Kidney epithelial cell (primary cell): ENCODE measurements around the gene KRT82. TPM values are rescaled to one million over a fixed set of nuclear protein-coding genes. Genes with fewer than 3 reads are reported as not detected.

Experiments
- DNase-seq: peaks from one replicate; pipeline ENCODE4 v3.0.0-alpha.2; 2010; ENCODE audit warnings: low read depth
- H3K27me3 ChIP-seq: 2 replicates; pipeline ENCODE4 v1.6.0; 2011; ENCODE audit warnings: low read length; ENCODE audit not compliant: control insufficient read depth, insufficient read depth
- H3K36me3 ChIP-seq: 2 replicates; pipeline ENCODE4 v1.5.1; 2011; ENCODE audit warnings: low read length; ENCODE audit not compliant: control insufficient read depth, insufficient read depth
- H3K4me3 ChIP-seq: 2 replicates; pipeline ENCODE4 v1.5.1; 2011; ENCODE audit warnings: low read depth, mild to moderate bottlenecking, control low read depth, low read length
- total RNA-seq: library from RNA; depleted of rRNA; stranded (reverse); fragments of >200 nt; gene quantifications from 2 replicates; pipeline ENCODE4 v1.2.3, GENCODE V29; 2015
- TF ChIP-seq, protein P1 (sequence below): IDR thresholded peaks from 2 replicates; pipeline ENCODE4 v1.5.1; 2011; ENCODE audit warnings: mild to moderate bottlenecking, moderate library complexity, low read length, control low read depth, inconsistent platforms; ENCODE audit not compliant: insufficient read depth, poor library complexity, severe bottlenecking

KRT82 gene
- total RNA-seq, 1 donor from 2014 or later, result not detected

DNA sequence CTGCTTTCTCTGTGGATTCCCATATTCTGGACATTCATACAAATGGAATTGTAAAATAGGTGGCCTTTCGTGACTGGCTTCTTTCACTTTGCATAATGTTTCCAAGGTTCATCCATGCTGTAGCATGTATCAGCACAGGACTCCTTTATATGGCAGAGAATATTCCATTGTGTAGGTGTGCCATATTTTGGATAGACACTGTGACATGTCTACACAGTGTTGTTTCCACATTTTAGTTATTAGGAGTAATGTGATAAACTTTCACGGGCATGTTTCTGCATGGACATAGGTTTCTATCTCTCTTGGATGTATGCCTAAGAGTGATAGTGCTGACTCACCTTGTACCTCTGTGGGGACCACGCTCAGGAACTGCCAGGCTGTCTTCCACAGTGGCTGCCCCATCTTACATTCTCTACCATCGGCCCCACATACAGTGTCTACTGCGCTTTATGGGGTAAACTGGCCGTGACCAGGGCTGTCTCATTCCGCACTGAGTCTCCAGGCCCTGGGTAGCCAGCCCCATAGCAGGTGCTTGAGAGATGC, 13.6 kb downstream of the KRT82 start:
- H3K4me3 ChIP-seq, result no peak overlapping the region
- H3K36me3 ChIP-seq, result no peaks in the 10 kb centered on the region
- TF ChIP-seq, protein P1, sequence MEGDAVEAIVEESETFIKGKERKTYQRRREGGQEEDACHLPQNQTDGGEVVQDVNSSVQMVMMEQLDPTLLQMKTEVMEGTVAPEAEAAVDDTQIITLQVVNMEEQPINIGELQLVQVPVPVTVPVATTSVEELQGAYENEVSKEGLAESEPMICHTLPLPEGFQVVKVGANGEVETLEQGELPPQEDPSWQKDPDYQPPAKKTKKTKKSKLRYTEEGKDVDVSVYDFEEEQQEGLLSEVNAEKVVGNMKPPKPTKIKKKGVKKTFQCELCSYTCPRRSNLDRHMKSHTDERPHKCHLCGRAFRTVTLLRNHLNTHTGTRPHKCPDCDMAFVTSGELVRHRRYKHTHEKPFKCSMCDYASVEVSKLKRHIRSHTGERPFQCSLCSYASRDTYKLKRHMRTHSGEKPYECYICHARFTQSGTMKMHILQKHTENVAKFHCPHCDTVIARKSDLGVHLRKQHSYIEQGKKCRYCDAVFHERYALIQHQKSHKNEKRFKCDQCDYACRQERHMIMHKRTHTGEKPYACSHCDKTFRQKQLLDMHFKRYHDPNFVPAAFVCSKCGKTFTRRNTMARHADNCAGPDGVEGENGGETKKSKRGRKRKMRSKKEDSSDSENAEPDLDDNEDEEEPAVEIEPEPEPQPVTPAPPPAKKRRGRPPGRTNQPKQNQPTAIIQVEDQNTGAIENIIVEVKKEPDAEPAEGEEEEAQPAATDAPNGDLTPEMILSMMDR, result no peak
- DNase-seq, result no peak
- H3K27me3 ChIP-seq, result peaks cover 17% of the 10 kb centered on the region

DNA sequence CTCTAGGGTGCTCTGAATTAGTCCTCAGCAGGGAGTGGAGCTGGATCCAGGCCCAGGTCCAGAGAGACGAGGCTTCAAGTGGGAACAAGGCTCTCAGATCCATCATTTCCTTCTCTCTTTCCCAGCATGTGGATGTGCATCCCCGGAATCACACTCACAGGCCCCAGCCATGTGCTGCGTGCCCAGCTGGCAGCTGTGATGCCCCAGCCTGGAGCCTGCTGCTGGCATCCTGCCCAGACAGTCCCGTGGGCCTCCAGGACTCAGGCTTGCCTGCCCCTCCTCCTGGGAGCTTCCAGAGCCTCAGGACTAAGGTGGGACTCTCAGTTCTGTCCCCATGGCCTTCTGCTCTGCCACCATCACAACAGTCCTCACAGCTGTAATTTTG, 14.5 kb downstream of the KRT82 start:
- TF ChIP-seq, protein P1, result no peak
- Histone ChIP-seq H3K27me3 (peaks cover 17% of the 10 kb centered on the region), H3K4me3 (no peak overlapping the region), H3K36me3 (no peaks in the 10 kb centered on the region)
- DNase-seq, result no peak

DNA sequence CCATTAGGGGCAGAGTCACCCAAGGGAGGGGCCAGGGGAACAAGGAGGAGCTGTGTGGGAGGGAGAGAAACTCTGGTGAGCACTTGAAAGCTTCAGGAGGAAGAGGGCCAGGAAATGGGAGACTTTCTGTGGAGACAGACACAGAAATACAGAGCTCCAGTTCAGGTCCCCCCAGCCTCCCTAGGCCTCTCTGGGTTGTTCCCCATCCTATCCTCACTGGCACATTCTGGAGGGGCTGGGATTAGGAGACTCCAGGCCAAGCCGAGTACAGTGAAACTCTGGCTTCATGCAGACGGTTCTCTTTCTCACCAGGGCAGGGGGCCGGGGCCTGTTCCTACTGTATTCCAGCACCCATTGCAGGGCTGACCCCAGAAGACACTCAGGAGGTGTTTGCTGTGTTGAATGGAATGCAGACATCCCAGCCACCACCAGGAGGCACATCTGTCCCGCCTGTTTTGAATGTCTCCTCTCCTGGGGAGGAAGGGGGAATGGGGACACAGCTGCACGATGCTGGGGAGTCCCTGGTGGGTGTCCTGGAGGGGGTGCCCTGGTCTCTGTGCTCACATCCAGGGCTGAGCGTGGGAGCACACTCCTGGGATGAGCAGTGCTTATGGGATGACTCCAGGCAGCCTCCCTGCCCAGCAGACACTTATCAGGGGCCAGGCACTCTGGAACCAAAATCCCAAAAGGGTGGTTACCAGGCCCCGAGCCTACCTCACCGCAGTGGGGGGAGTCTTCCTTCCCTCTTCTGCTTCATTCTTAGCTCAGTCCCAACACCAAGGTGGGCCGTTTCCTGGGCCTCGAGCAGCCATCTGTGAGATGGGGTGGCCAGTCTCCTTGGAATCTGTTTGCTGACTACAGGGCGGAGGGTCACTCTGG, 15.2 kb downstream of the KRT82 start:
- H3K27me3 ChIP-seq, result peaks cover 17% of the 10 kb centered on the region
- no peak for DNase-seq
- H3K36me3 ChIP-seq, result no peaks in the 10 kb centered on the region
- TF ChIP-seq, protein P1, result peak; percentile 56
- no peak overlapping the region for H3K4me3 ChIP-seq

DNA sequence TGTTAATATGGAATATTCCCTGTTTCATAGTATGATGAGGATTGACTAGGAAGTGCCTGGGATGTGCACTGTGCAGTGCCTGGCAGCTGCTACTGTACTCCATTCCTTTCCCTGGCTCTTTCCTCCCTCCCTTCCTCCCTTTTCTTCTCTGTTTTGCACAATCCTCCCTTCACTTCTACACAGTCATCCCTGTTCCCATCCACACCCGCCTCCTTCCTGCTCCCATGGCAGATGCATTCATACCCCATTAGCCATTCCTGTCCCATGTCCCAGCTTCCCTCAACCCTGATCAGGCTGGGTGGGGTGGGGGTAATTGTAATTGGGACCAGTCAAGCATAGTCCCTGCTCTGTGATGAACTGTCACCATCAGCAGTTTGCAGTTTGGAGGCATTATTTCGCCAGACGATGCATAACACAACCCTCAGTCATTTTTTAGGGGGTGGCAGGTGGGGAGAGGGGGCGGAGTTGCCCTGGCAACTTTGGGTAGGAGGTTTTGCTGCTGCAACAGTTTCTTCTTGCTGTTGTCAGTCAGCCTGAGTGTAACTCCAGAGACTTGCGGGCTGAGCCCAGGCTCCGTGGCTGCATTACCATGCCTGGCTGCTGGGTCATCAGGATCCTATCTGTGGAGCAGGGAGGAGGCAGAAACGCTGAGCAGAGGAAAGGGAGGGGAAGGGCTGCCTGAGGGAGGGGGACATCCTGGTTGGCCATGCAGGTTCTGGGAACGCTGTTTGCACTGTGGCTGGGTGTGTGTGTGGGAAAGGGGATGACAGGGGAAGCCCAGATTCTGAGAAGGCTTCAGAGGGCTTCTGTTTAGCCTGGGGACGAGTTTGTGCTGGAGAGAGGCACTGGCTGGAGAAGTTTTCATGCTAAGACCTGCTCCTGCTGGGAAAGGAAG, 16.6 kb downstream of the KRT82 start:
- Histone ChIP-seq H3K4me3 (no peak overlapping the region), H3K27me3 (peaks cover 11% of the 10 kb centered on the region), H3K36me3 (no peaks in the 10 kb centered on the region)
- no peak for DNase-seq
- TF ChIP-seq, protein P1, result no peak

DNA sequence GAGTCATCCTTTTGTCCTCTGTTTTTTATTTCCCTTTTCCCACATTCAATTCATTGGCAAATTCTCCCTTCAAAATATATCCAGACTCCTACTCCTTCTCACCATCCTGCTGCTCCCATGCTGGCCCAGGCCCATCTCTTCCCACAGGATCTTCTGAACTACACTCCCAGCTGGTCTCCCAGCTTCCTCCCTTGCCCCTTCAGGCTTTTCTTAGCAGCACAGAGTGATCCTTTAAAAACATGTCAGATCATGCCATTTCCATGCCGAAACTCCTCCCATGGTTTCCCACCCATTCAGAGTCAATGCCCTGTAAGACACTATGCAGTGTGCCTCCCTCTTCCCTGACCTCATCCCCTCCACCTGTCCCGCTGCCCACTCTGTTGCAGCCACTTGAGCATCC, 18.3 kb downstream of the KRT82 start:
- H3K36me3 ChIP-seq, result no peaks in the 10 kb centered on the region
- TF ChIP-seq, protein P1, result no peak

More for the DNA sequence above, 18.3 kb downstream of the KRT82 start:
- no peak for DNase-seq
- Histone ChIP-seq H3K27me3 (peaks cover 11% of the 10 kb centered on the region), H3K4me3 (no peak overlapping the region)
